T1000 (cell line): ENCODE measurements around the gene PAX7.

Experiments used
- DNase-seq: peaks from one replicate; lab custom pipeline; 2025; ENCODE audit warnings: mixed read lengths; lab: John Stamatoyannopoulos, UW

The PAX7 gene

GRCh38 chr1:18618546-18619466 is 11.8 kb upstream of the PAX7 start:
- DNase-seq: no peak

DNA sequence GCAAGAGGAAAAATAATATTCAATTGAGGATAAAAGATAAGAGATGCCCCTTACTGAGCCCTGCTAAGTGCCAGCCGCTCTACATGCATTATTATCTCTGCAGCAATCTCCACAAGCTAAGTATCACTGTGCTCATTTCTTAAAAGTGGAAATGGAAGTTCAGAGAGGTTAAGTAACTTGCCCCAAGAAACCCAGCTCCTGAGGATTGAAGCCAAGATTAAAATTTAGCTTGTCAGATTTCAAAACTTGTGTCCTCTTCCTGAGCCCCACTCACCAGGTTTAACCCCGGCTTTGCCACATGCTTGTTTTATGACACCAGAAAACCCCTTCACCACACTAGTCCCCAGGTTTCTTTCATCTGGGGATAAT is 11.2 kb upstream of the PAX7 start:
- no peak for DNase-seq

DNA sequence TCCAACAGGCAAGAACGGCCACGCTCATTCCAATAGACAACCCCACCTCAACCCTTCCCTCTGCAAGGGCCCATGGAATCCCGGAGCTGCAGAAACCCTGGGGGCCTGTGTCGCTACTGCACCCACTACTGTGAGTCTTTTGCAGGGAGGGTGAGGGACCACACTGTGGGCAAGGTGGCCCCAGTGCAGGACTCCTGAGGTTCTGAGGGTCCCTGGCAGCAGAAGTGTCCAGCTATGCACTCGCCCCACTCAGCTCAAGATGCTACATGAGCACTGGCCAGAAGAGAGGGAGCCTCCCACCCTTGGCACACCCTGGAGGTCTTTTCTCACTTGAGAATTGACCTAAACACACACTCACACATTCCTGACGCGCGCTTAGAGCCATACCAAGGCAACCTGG is 2.1 kb upstream of the PAX7 start:
- DNase-seq: no peak

DNA sequence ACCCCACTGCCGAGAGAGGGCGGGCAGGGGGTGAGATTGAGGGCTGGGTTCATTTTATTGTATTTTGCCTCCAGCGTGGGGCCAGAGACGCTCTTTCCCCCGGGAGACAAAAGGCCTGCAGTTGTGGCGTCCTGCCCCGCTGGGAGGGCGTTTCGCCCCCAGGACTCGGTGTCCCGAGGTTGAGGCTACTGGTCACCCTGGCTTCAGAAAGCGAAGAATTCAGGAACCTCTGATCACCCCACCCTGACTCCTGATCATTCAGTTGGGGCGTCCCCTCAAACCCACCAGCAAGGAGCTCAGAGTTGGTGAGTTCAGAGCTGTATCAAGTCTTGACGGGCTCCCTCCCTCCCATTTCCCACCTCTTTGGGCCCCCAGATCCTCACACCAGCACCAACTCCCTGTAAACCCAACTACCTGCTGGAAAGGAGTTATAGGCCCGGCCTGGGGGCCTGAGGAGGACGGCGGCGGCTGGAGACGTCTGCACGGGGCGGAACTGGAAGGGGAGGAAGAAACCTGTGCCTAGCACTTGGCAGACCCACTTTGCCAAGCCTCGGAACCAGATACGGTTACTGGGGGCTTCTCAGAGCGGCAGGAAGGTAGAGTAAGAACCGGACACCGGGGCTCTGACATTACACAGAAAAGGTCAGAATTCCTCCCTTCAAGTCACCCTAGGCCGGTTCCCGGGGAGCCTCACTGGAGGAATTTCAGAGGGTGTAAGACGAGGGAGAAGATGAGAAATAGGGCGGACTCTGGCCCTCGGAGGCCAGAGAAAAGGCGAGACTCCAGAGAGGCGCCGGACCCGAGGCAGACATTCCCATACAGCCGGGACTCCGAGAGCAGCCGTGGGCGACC is 761 bp upstream of the PAX7 start:
- DNase-seq: no peak

- no peak for DNase-seq
Observed at GRCh38 chr1:18631496-18632217, 1.0 kb downstream of the PAX7 start.

DNA sequence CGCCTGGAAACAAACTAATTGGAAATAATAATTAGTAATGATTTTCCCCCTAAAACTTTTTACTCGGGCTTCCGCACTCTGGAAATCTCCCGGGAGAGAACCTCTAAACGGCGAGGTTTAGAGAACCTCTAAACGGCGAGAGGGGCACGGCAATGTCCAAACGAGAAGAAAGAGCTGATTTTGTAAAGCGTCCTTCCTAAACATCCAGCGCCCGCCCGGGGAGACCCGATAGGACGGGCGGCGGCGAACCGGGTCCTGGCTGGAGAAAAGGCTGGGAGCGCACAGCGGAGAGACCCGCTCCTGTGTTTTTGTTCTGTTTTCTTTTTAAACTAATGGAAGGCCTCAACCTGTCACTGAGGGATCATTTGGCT is 1.6 kb downstream of the PAX7 start:
- DNase-seq: no peak

DNA sequence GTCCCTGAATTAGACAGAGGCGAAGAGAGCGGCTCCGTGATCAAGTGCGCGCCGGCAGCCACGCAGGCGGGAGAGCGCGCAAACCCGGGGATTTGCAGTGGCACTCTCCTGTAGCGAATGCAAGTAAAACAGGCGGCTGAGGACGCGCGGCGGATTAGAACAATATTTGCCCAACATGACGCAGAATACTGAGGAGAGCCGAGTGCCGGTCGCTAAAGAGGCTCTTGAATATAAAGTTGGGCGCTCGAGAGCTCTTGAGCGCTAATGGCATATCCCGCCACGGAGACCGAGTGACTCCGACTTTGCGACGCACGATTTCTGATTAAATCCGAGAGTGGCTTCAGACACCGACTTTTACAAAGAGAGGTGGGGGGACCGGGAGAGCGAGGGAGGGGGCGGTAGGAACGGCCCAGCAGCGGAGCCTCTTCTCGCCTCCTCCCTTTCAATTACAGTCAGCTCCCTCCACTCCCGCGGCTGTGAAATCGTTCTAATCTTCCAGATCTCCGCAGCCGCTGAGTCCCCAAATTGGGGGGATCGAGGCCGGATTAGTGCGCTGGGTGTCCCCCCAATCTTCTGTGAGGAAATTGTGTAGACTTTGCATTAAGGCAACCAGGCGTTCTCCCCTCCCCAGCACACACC is 2.3 kb downstream of the PAX7 start:
- DNase-seq: no peak

GRCh38 chr1:18633422-18634155 is 2.9 kb downstream of the PAX7 start:
- DNase-seq: no peak

DNA sequence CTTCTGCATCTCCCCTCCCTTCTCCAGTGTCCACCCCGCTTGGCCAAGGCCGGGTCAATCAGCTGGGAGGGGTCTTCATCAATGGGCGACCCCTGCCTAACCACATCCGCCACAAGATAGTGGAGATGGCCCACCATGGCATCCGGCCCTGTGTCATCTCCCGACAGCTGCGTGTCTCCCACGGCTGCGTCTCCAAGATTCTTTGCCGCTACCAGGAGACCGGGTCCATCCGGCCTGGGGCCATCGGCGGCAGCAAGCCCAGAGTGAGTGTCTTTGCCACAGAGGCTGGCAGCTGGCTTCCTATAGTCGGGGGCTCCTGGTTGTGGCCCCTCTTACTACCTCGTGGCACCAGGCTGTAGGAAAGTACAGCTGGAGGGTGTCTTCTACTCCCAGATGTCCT is 3.6 kb downstream of the PAX7 start:
- no peak for DNase-seq

DNA sequence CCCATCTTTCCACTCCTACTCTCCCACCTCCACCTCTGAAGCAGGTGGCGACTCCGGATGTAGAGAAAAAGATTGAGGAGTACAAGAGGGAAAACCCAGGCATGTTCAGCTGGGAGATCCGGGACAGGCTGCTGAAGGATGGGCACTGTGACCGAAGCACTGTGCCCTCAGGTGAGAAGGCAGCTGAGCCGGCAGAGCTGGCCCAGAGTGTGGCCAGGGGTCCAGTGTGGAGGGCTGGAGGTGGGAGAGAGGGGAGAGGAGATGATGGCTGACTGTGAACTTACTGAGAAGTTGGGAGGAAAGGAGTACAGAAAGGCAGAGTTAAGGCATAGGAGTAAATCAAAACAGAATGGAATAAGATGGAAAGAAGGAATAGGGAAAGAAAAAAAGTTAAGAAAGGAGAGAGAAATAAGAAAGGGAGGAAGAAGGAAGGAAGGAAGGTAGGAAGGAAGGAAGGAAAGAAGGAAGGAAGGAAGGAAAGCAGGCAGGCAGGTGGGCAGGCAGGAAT is 4.5 kb downstream of the PAX7 start:
- DNase-seq: no peak

- DNase-seq: no peak
Observed at GRCh38 chr1:18635891-18636595, 5.4 kb downstream of the PAX7 start.

- no peak for DNase-seq
Observed at GRCh38 chr1:18636596-18637508, 6.2 kb downstream of the PAX7 start.

DNA sequence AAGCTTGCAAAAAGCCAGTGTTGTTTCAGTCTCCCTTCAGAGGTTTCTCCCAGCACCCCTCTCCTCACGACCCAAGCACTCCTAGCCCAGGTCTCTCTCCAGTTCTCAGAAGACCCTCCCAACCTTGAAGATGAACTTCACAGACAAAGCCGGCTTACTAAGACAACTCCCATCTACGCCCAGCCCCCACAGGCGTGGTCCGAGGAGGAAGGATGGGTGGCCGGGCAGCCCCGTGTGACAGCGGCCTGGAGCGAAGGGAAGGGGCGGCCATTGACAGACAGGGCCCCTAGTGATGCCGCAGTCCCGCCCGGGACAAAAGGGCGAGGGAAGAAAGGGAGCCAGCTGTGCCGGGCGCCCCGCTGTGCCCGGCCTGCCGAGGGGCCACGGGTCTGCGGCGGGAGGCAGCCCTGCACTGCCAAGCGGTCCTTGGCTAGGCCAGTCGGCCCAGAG is 6.9 kb downstream of the PAX7 start:
- DNase-seq: no peak

- no peak for DNase-seq
Observed at GRCh38 chr1:18637962-18638834, 7.6 kb downstream of the PAX7 start.

GRCh38 chr1:18638835-18639364 is 8.3 kb downstream of the PAX7 start:
- DNase-seq: no peak

GRCh38 chr1:18639368-18640055 is 8.9 kb downstream of the PAX7 start:
- DNase-seq: no peak

DNA sequence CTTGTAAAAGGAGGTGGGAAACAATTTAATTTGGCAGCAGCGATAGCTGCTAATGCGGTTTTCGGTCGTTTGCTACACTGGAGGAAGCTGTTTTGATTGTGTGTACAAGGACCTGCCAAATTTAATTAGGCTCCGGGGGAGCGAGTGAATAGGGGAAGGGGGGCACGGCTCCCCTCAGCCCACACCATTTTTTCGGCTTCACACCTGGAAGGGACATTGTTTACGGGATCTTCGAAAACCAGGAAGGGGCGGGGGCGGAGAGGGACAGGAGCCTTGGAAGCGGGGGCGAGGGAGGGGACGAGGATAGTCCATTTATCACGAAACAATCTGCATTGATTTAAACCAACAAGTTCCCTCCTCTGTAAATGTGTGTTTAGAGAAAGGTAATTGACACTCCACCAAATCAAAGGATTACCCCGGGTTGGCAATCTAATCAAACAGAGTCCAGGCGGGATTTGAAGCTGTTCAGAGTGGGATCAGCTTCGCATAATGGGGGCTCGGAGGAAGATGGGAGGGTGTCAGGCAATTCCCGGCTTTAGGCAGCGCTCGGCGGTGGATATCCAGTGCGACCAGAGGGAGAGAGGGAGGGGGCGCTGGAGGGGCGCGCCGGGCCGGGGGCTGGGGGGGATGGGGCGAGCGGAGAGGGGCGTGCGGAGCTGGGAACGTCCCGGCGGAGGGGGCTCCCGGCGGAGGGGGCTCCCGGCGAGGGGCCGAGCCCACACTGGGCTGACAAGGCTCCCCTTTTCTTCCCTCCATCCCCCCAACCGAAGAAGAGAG is 9.8 kb downstream of the PAX7 start:
- no peak for DNase-seq
